Memory B cell (primary cell): Measurements from ENCODE around the gene GPR3.

Experiments used
- ATAC-seq: fragments of 150-1000 bp; cut with Tn5 transposase; 2 replicates; pipeline ENCODE4 v1.10.0; 2021; ENCODE audit warnings: low read depth, mild to moderate bottlenecking, moderate library complexity
- DNase-seq, 2 donors: peaks; one replicate each; pipeline ENCODE4 v3.0.0; 2022; ENCODE audit warnings: low spot score in 2 of 2
- H3K27ac Mint-ChIP-seq: one replicate; pipeline ENCODE4 v1.8.0; 2022; ENCODE audit warnings: mild to moderate bottlenecking, moderate library complexity, mixed read lengths
- H3K27me3 Mint-ChIP-seq: one replicate; pipeline ENCODE4 v1.8.0; 2022; ENCODE audit warnings: mixed read lengths
- H3K36me3 Mint-ChIP-seq: one replicate; pipeline ENCODE4 v1.8.0; 2022; ENCODE audit warnings: mild to moderate bottlenecking, mixed read lengths
- H3K4me1 Mint-ChIP-seq: one replicate; pipeline ENCODE4 v1.8.0; 2022; ENCODE audit warnings: mixed read lengths
- H3K4me3 Mint-ChIP-seq: one replicate; pipeline ENCODE4 v1.8.0; 2022; ENCODE audit warnings: mild to moderate bottlenecking, moderate library complexity, mixed read lengths
- H3K9me3 Mint-ChIP-seq: one replicate; pipeline ENCODE4 v1.8.0; 2022; ENCODE audit warnings: mixed read lengths

The GPR3 gene

GRCh38 chr1:27392096-27392777, at the start of gene GPR3:
Gene GPR3 (plus strand): TSS chr1:27392622. CDS start chr1:27393799, 1,177 bp downstream.
- DNase-seq (peak; percentile 86), ATAC-seq (peak; percentile 89)
- Mint-ChIP-seq H3K27me3 (no peaks in the 10 kb centered on the region), H3K4me3 (peak within 1 kb of the TSS; percentile 88), H3K36me3 (no peaks in the 10 kb centered on the region), H3K27ac (peak within 1 kb of the TSS; percentile 92), H3K9me3 (no peaks in the 10 kb centered on the region), H3K4me1 (peaks cover 13% of the 10 kb centered on the region)

GRCh38 chr1:27342778-27343638, 49.4 kb upstream of the GPR3 start:
- H3K4me1 Mint-ChIP-seq: peaks cover 44% of the 10 kb centered on the region
- ATAC-seq (peak; percentile 50), DNase-seq (peak in 1 of 2 donors; percentile 50)

GRCh38 chr1:27343639-27344025, 48.8 kb upstream of the GPR3 start:
- peaks cover 14% of the 10 kb centered on the region for H3K36me3 Mint-ChIP-seq
- peak overlapping the region; percentile 88 for H3K27ac Mint-ChIP-seq
- DNase-seq (no peak), ATAC-seq (no peak)
- H3K27me3 Mint-ChIP-seq: no peaks in the 10 kb centered on the region
- peak overlapping the region; percentile 94 for H3K4me3 Mint-ChIP-seq
- peaks cover 45% of the 10 kb centered on the region for H3K4me1 Mint-ChIP-seq
- peaks cover 2% of the 10 kb centered on the region for H3K9me3 Mint-ChIP-seq

More at GRCh38 chr1:27342778-27343638, 49.4 kb upstream of the GPR3 start:
- H3K9me3 Mint-ChIP-seq: peaks cover 2% of the 10 kb centered on the region
- H3K4me3 Mint-ChIP-seq: peak overlapping the region; percentile 94
- H3K36me3 Mint-ChIP-seq: peaks cover 12% of the 10 kb centered on the region
- no peaks in the 10 kb centered on the region for H3K27me3 Mint-ChIP-seq
- H3K27ac Mint-ChIP-seq: peak overlapping the region; percentile 88

- H3K27me3 Mint-ChIP-seq: no peaks in the 10 kb centered on the region
- H3K4me3 Mint-ChIP-seq: no peak overlapping the region
- DNase-seq (no peak), ATAC-seq (no peak)
- H3K36me3 Mint-ChIP-seq: peaks cover 14% of the 10 kb centered on the region
- no peak overlapping the region for H3K27ac Mint-ChIP-seq
- no peaks in the 10 kb centered on the region for H3K9me3 Mint-ChIP-seq
- peaks cover 38% of the 10 kb centered on the region for H3K4me1 Mint-ChIP-seq
Measured at GRCh38 chr1:27345272-27345671, 47.1 kb upstream of the GPR3 start.

GRCh38 chr1:27346357-27346756, 46.1 kb upstream of the GPR3 start:
- H3K27me3 Mint-ChIP-seq: no peaks in the 10 kb centered on the region
- H3K4me1 Mint-ChIP-seq: peaks cover 34% of the 10 kb centered on the region
- no peaks in the 10 kb centered on the region for H3K9me3 Mint-ChIP-seq
- DNase-seq: no peak
- H3K27ac Mint-ChIP-seq: no peak overlapping the region
- ATAC-seq: no peak
- peak overlapping the region; percentile 51 for H3K4me3 Mint-ChIP-seq
- H3K36me3 Mint-ChIP-seq: peaks cover 15% of the 10 kb centered on the region

GRCh38 chr1:27346991-27347624, 45.3 kb upstream of the GPR3 start:
- Mint-ChIP-seq H3K4me3 (no peak overlapping the region), H3K27me3 (no peaks in the 10 kb centered on the region), H3K27ac (no peak overlapping the region), H3K4me1 (peaks cover 31% of the 10 kb centered on the region), H3K36me3 (peaks cover 15% of the 10 kb centered on the region), H3K9me3 (no peaks in the 10 kb centered on the region)
- ATAC-seq (no peak), DNase-seq (no peak)

- H3K4me3 Mint-ChIP-seq: peak overlapping the region; percentile 70
- H3K4me1 Mint-ChIP-seq: peaks cover 19% of the 10 kb centered on the region
- DNase-seq (no peak), ATAC-seq (peak; percentile 86)
- H3K27ac Mint-ChIP-seq: no peak overlapping the region
- no peaks in the 10 kb centered on the region for H3K27me3 Mint-ChIP-seq
- no peaks in the 10 kb centered on the region for H3K9me3 Mint-ChIP-seq
- peaks cover 15% of the 10 kb centered on the region for H3K36me3 Mint-ChIP-seq
Measured at GRCh38 chr1:27348861-27349783, 43.3 kb upstream of the GPR3 start.

GRCh38 chr1:27349784-27350662, 42.4 kb upstream of the GPR3 start:
- H3K36me3 Mint-ChIP-seq: peaks cover 15% of the 10 kb centered on the region

GRCh38 chr1:27350663-27351540, 41.5 kb upstream of the GPR3 start:
- no peaks in the 10 kb centered on the region for H3K27me3 Mint-ChIP-seq
- DNase-seq: no peak
- H3K9me3 Mint-ChIP-seq: no peaks in the 10 kb centered on the region
- H3K4me3 Mint-ChIP-seq: peak overlapping the region; percentile 11
- ATAC-seq: no peak
- peaks cover 15% of the 10 kb centered on the region for H3K36me3 Mint-ChIP-seq
- peaks cover 21% of the 10 kb centered on the region for H3K4me1 Mint-ChIP-seq
- H3K27ac Mint-ChIP-seq: no peak overlapping the region

More at GRCh38 chr1:27349784-27350662, 42.4 kb upstream of the GPR3 start:
- H3K4me3 Mint-ChIP-seq: peak overlapping the region; percentile 68
- ATAC-seq: peak; percentile 78
- H3K4me1 Mint-ChIP-seq: peaks cover 15% of the 10 kb centered on the region
- no peaks in the 10 kb centered on the region for H3K9me3 Mint-ChIP-seq
- H3K27me3 Mint-ChIP-seq: no peaks in the 10 kb centered on the region
- no peak overlapping the region for H3K27ac Mint-ChIP-seq
- no peak for DNase-seq

GRCh38 chr1:27351541-27352107, 40.8 kb upstream of the GPR3 start:
- peaks cover 19% of the 10 kb centered on the region for H3K4me1 Mint-ChIP-seq
- peaks cover 11% of the 10 kb centered on the region for H3K36me3 Mint-ChIP-seq
- no peaks in the 10 kb centered on the region for H3K9me3 Mint-ChIP-seq
- H3K4me3 Mint-ChIP-seq: no peak overlapping the region
- H3K27ac Mint-ChIP-seq: no peak overlapping the region
- ATAC-seq (no peak), DNase-seq (no peak)
- H3K27me3 Mint-ChIP-seq: no peaks in the 10 kb centered on the region

- Mint-ChIP-seq H3K36me3 (peaks cover 2% of the 10 kb centered on the region), H3K9me3 (no peaks in the 10 kb centered on the region), H3K4me1 (peaks cover 14% of the 10 kb centered on the region), H3K27ac (no peak overlapping the region), H3K4me3 (no peak overlapping the region), H3K27me3 (no peaks in the 10 kb centered on the region)
- DNase-seq (no peak), ATAC-seq (no peak)
Measured at GRCh38 chr1:27353166-27353565, 39.3 kb upstream of the GPR3 start.

- Mint-ChIP-seq H3K27me3 (no peaks in the 10 kb centered on the region), H3K27ac (no peak overlapping the region), H3K9me3 (no peaks in the 10 kb centered on the region), H3K4me1 (peaks cover 14% of the 10 kb centered on the region), H3K36me3 (peaks cover 1% of the 10 kb centered on the region), H3K4me3 (no peak overlapping the region)
- no peak for DNase-seq
- ATAC-seq: no peak
Measured at GRCh38 chr1:27353629-27354028, 38.8 kb upstream of the GPR3 start.
